ENCODE results near the gene C19orf81.

DNA sequence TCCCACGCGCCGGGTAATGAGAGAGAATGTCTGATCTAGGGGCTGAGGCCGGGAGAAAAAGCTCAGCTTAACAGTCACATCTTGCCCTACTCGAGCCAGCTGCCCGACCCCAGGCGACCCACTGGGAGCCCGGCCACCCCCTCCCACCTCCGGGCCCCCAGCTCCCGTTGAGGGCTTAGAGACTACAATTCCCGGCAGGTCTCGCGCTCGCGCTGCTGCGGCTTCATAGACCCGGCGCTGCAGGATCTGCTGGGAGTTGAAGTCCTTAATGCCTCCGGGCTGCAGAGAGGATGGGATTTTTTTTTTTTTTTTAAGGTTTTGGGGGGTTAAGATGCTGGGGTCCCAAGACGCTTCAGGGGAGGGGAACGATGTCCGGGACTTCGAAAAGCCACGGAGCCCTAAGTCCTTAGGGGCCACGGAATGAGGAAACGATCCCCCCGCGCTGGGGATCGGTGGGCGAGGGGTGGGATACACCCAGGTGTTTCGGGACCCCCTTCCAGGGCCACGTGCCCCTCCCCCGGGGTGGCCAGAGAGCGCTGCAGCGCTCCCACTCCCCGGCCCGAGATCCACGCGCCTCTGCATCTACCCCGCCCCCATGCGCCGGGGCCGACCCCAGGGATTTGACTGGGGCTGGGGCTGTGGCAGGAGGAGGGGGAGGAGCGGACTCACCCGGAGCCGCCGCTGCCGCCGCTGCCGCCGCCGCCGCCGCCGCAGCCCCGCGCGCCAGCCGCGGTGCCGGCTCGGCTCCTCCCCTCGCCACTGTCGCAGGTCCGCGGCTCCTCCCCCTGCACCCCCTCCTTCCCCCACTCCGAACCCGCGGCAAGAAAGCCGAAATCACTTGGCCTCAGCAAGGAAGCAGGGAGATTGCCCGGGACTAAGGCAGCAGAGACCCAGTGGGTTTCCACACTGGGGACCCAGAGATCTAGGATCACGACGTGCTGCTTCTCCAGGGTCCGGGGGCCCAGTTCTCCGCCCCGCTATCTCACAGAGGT lies 9.8 kb upstream of the C19orf81 start, which contains the start of gene SYT3:
- TF ChIP-seq EZH2 (IDR thresholded peaks at IDR 0.05; ENCODE audit: insufficient read depth, poor library complexity, severe bottlenecking) (no peak), EZH2phosphoT487 (IDR thresholded peaks at IDR 0.05; ENCODE audit: insufficient read depth, low read depth) (no peak)

Data from GM23248 (cell line).